Cardiac muscle cell (in vitro differentiated cells and primary cell): Measurements from ENCODE around the gene LGALS12. TPM values are rescaled to one million over a fixed set of nuclear protein-coding genes. Genes with fewer than 3 reads are reported as not detected.

Experiments used
- DNase-seq, 2 donors: peaks; one replicate each; pipeline versions ENCODE4 v3.0.0 to v3.0.0-alpha.2; 2010 to 2017; ENCODE audit warnings: low read depth in 1 of 2, low spot score in 1 of 2
- H3K27ac ChIP-seq: fragments of 200-600 bp; sonication (generic); 2 replicates; pipeline ENCODE4 v1.5.1; 2016
- H3K27me3 ChIP-seq: fragments of 200-600 bp; sonication (generic); 2 replicates; pipeline ENCODE4 v1.6.0; 2016; ENCODE audit warnings: control low read depth
- H3K36me3 ChIP-seq: fragments of 200-600 bp; sonication (generic); 2 replicates; pipeline ENCODE4 v1.5.1; 2016; ENCODE audit warnings: control low read depth
- H3K4me1 ChIP-seq: fragments of 200-600 bp; sonication (generic); 2 replicates; pipeline ENCODE4 v1.8.1; 2017; ENCODE audit warnings: low read depth, mild to moderate bottlenecking, mixed run types
- H3K4me3 ChIP-seq: fragments of 200-600 bp; sonication (generic); 2 replicates; pipeline ENCODE4 v1.5.1; 2016; ENCODE audit warnings: mild to moderate bottlenecking
- H3K9me3 ChIP-seq: fragments of 200-600 bp; sonication (generic); 2 replicates; pipeline ENCODE4 v1.5.1; 2017; ENCODE audit warnings: low read depth, mild to moderate bottlenecking, control low read depth
- CTCF ChIP-seq: IDR thresholded peaks from 2 replicates; pipeline ENCODE4 v1.5.1; 2012; ENCODE audit warnings: low read depth, mild to moderate bottlenecking, low read length
- polyA plus RNA-seq: library from polyadenylated mRNA; unstranded; fragments of >200 nt; fragmentation: Nextera tagmentation; extraction: Ambion mirVana; gene quantifications from 2 replicates; pipeline ENCODE4 v1.2.1, GENCODE V29; 2016
- total RNA-seq: library from RNA; depleted of rRNA; stranded (reverse); fragments of >200 nt; gene quantifications from 2 replicates; pipeline ENCODE4 v1.2.3, GENCODE V29; 2016

The LGALS12 gene
- total and polyA plus RNA-seq, 2 experiments from 2014 or later, result not detected

- no peak for DNase-seq
- no peak for TF ChIP-seq CTCF
- Histone ChIP-seq H3K36me3 (no peaks in the 10 kb centered on the region), H3K4me1 (no peaks in the 10 kb centered on the region), H3K4me3 (no peak overlapping the region), H3K27ac (no peak overlapping the region), H3K27me3 (no peaks in the 10 kb centered on the region), H3K9me3 (no peaks in the 10 kb centered on the region)
Observed at GRCh38 chr11:63560506-63561180, 54.8 kb downstream of the LGALS12 start.

- no peak for TF ChIP-seq CTCF
- Histone ChIP-seq H3K4me3 (no peak within 1 kb of the TSS), H3K9me3 (no peaks in the 10 kb centered on the region), H3K36me3 (no peaks in the 10 kb centered on the region), H3K27ac (no peak within 1 kb of the TSS), H3K27me3 (no peaks in the 10 kb centered on the region), H3K4me1 (peaks cover 12% of the 10 kb centered on the region)
- DNase-seq, result no peak
Observed at GRCh38 chr11:63563201-63564055, 57.5 kb downstream of the LGALS12 start, which contains the start of gene PLAAT2. Gene PLAAT2 (minus strand): TSS chr11:63563379. CDS start chr11:63563324, 55 bp downstream.

GRCh38 chr11:63564056-63564774 lies 58.3 kb downstream of the LGALS12 start:
- Histone ChIP-seq H3K9me3 (no peaks in the 10 kb centered on the region), H3K4me1 (peaks cover 12% of the 10 kb centered on the region), H3K4me3 (no peak overlapping the region), H3K27ac (no peak overlapping the region), H3K27me3 (no peaks in the 10 kb centered on the region), H3K36me3 (no peaks in the 10 kb centered on the region)
- TF ChIP-seq CTCF, result no peak
- no peak for DNase-seq

DNA sequence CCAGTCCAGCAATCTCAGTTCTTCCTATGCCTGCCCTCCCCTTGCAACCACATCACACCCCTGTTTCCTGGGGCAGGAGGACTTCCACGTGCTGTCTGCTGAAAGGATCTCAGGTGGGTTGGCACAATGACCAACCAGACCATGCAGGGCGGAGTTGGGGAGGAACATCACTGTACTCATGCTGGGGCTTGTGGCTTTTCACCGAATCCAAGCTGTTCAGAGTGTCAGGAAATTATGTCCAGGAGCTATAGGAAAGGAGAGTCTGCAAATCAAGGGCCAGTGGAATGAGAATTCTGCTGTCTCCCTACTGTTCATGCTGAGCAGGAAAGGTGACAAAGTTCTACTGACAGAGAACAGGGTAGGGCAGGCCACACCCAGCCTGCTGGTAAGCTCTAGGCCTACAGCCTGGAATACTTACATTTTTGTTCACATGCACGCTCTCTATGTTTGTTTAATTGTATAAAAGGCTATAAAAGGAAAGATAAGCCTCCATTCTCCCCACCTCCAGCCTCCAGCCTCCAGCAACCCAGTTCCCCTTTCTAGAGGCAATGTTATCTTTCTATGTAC lies 59.0 kb downstream of the LGALS12 start:
- no peak overlapping the region for H3K4me3 ChIP-seq
- no peak for DNase-seq
- no peaks in the 10 kb centered on the region for H3K9me3 ChIP-seq
- H3K36me3 ChIP-seq, result no peaks in the 10 kb centered on the region
- H3K27me3 ChIP-seq, result no peaks in the 10 kb centered on the region
- H3K4me1 ChIP-seq, result peaks cover 12% of the 10 kb centered on the region
- no peak for TF ChIP-seq CTCF
- H3K27ac ChIP-seq, result no peak overlapping the region

Other genes with a start within 250 kb of the LGALS12 start
- gene SLC22A9, start 136.3 kb upstream of the LGALS12 start, total RNA-seq, result 0.18 TPM in 1 of 2 replicates, not detected in the other
- gene SLC22A9, start 136.3 kb upstream of the LGALS12 start, polyA plus RNA-seq, result 0.09 TPM in 1 of 2 replicates, not detected in the other
- gene PLAAT5, start 14.9 kb upstream of the LGALS12 start, total RNA-seq, result 0.06 TPM in 1 of 2 replicates, not detected in the other
- gene PLAAT5, start 14.9 kb upstream of the LGALS12 start, polyA plus RNA-seq, result 0.90 TPM in 1 of 2 replicates, not detected in the other
- 0.42 TPM in 1 of 2 replicates, not detected in the other for gene PLAAT4, start 30.7 kb downstream of the LGALS12 start, total RNA-seq
- not detected in 2 replicates for gene PLAAT4, start 30.7 kb downstream of the LGALS12 start, polyA plus RNA-seq
- not detected in 2 replicates for gene PLAAT2, start 57.3 kb downstream of the LGALS12 start, total RNA-seq
- not detected in 2 replicates for gene PLAAT2, start 57.3 kb downstream of the LGALS12 start, polyA plus RNA-seq
- gene PLAAT3, start 108.3 kb downstream of the LGALS12 start, total RNA-seq, result 7.6 and 10.0 TPM in 2 replicates
- 10.8 and 29.3 TPM in 2 replicates for gene PLAAT3, start 108.3 kb downstream of the LGALS12 start, polyA plus RNA-seq
- 3.1 and 4.6 TPM in 2 replicates for gene ATL3, start 165.3 kb downstream of the LGALS12 start, total RNA-seq
- 2.4 and 3.8 TPM in 2 replicates for gene ATL3, start 165.3 kb downstream of the LGALS12 start, polyA plus RNA-seq
- gene RTN3, start 175.4 kb downstream of the LGALS12 start, total RNA-seq, result 99.7 and 132 TPM in 2 replicates
- 99.5 and 116 TPM in 2 replicates for gene RTN3, start 175.4 kb downstream of the LGALS12 start, polyA plus RNA-seq